Measurements from ENCODE around the gene FGF14.

Gene FGF14

DNA sequence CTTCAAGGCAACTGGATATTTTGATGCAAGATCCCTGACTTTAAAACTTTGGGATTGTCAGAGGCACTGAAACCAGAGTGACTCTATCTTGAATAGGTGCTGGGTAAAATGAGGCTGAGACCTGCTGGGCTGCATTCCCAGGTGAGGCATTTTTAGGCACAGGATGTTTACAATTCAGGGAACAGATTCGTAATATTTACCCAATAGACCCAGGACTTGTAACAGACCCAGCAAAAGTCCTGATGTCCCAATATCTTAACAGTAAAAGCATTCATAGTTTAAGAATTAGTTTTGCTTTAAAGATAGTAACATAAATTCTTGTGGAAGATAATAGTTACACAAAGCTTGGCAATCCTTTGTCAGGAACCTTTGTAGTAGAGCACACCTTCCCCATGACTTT is 166.2 kb downstream of the FGF14 start:
- no peak for TF ChIP-seq CTCF (IDR thresholded peaks at IDR 0.05; ENCODE audit: borderline replicate concordance, insufficient read depth, low read depth, low read length)
- H3K4me3 ChIP-seq (ENCODE audit: low read depth, low read length): no peak overlapping the region

DNA sequence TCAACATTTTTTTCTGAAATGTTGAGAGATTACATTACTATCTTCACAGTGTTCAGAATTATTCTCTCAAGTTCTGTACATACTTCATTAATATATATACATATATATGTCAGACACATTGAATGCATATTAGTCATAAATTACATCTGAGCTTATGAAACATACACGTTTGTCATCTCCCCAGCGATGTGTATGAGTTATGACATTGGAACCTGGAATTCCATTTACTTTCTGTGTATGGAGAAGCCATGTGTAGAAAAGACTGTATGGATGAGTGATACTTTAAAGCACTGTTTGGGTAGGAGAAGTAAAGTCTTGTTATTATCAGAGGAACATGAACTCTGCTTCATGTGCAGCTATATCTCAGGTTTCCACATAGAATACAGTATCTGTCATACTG is 167.2 kb downstream of the FGF14 start:
- no peak overlapping the region for H3K4me3 ChIP-seq (ENCODE audit: low read depth, low read length)
- no peak for TF ChIP-seq CTCF (IDR thresholded peaks at IDR 0.05; ENCODE audit: borderline replicate concordance, insufficient read depth, low read depth, low read length)

GRCh38 chr13:102233566-102234208 is 168.2 kb downstream of the FGF14 start:
- no peak overlapping the region for H3K4me3 ChIP-seq (ENCODE audit: low read depth, low read length)
- TF ChIP-seq CTCF (IDR thresholded peaks at IDR 0.05; ENCODE audit: borderline replicate concordance, insufficient read depth, low read depth, low read length): no peak

DNA sequence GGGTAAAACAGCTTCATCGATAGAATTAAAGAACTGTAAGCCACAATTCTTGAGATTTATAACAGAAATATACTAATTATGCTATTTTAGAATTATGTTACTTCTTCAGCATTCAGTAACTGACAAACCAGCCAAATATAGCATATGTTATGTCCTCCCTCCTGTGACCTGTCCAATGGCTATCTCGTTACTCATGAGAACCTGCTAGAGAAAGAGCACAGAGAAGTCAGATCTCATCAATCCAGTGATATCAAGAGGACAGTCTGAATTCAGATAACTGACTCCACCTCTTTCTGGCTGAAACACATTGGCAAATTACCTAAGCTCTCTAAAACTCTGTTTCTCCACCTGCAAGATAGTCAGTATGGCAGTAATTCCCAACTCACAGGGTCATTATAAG is 170.4 kb downstream of the FGF14 start:
- no peak overlapping the region for H3K4me3 ChIP-seq (ENCODE audit: low read depth, low read length)
- no peak for TF ChIP-seq CTCF (IDR thresholded peaks at IDR 0.05; ENCODE audit: borderline replicate concordance, insufficient read depth, low read depth, low read length)

GRCh38 chr13:102227741-102228140 is 174.1 kb downstream of the FGF14 start:
- H3K4me3 ChIP-seq (ENCODE audit: low read depth, low read length): no peak overlapping the region
- TF ChIP-seq CTCF (IDR thresholded peaks at IDR 0.05; ENCODE audit: borderline replicate concordance, insufficient read depth, low read depth, low read length): no peak

DNA sequence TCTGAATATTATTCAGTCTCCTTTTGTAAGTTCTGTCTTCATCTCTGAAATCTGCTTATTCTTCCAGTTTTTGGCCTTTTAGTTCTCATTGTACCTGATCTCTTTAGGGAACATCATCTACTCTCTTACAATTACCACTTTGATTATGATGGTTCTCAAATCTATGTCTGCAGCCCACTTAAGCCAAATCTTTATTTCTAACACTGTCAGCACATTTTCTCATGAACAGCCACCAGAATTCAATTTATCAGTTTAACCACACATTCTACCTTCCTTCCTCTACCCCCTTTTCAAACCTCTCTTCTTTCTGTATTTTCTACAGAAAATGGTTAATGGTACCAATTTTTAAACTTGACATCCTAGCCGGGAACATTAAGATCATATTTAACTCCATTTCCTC is 175.3 kb downstream of the FGF14 start:
- TF ChIP-seq CTCF (IDR thresholded peaks at IDR 0.05; ENCODE audit: borderline replicate concordance, insufficient read depth, low read depth, low read length): no peak
- H3K4me3 ChIP-seq (ENCODE audit: low read depth, low read length): no peak overlapping the region

GRCh38 chr13:102225892-102226291 is 176.0 kb downstream of the FGF14 start:
- H3K4me3 ChIP-seq (ENCODE audit: low read depth, low read length): no peak overlapping the region
- no peak for TF ChIP-seq CTCF (IDR thresholded peaks at IDR 0.05; ENCODE audit: borderline replicate concordance, insufficient read depth, low read depth, low read length)

Measured in GM12875 (cell line).